CD4-positive, alpha-beta T cell (primary cell): ENCODE results near the gene IRAK4. TPM values are rescaled to one million over a fixed set of nuclear protein-coding genes. Genes with fewer than 3 reads are reported as not detected.

ENCODE experiments used
- ATAC-seq: fragments of 200-7000 bp; cut with Tn5 transposase; one replicate; pipeline ENCODE4 v1.10.0; 2022; ENCODE audit warnings: mild to moderate bottlenecking; ENCODE audit not compliant: poor library complexity
- CTCF ChIA-PET: fragments of 350-600 bp; sonication (Branson Sonifier 250); formaldehyde crosslinking; loops from one replicate; lab custom pipeline; 2021; ENCODE audit warnings: antibody characterized with exemption, inconsistent platforms; lab: Charles Lee
- POLR2A ChIA-PET: fragments of 350-600 bp; sonication (Branson Sonifier 250); formaldehyde crosslinking; loops from one replicate; lab custom pipeline; 2021; ENCODE audit warnings: antibody characterized with exemption, inconsistent platforms; lab: Charles Lee
- DNase-seq, 14 experiments: peaks; one replicate each; pipeline ENCODE4 v3.0.0-alpha.2; 2013 to 2020; ENCODE audit warnings: mixed read lengths in 2 of 14
- H3K27ac ChIP-seq, 2 donors: one replicate each; pipeline versions ENCODE4 v1.5.1 to v1.7.0; 2013; ENCODE audit warnings: low read length in 2 of 2, low read depth in 1 of 2, mild to moderate bottlenecking in 1 of 2
- H3K27me3 ChIP-seq, 2 experiments: 1 replicate in 1 of 2; 2 replicates in 1 of 2; pipeline versions ENCODE4 v1.6.1 to v1.7.0; 2013; ENCODE audit warnings: low read length in 2 of 2, control low read depth in 1 of 2, mild to moderate bottlenecking in 1 of 2, moderate library complexity in 1 of 2; ENCODE audit not compliant: insufficient read depth in 2 of 2, control insufficient read depth in 1 of 2
- H3K36me3 ChIP-seq: one replicate; pipeline ENCODE4 v1.6.1; 2013; ENCODE audit warnings: low read length, control low read depth; ENCODE audit not compliant: insufficient read depth
- H3K4me1 ChIP-seq: one replicate; pipeline ENCODE4 v1.6.1; 2013; ENCODE audit warnings: low read length, control low read depth; ENCODE audit not compliant: insufficient read depth
- H3K4me3 ChIP-seq: one replicate; pipeline ENCODE4 v1.5.1; 2013; ENCODE audit warnings: mild to moderate bottlenecking, low read length, moderate library complexity
- H3K9me3 ChIP-seq, 2 experiments: 1 replicate in 1 of 2; 2 replicates in 1 of 2; pipeline versions ENCODE4 v1.6.1 to v1.7.0; 2013; ENCODE audit warnings: low read length in 2 of 2, mild to moderate bottlenecking in 2 of 2, control low read depth in 1 of 2, moderate library complexity in 1 of 2; ENCODE audit not compliant: control insufficient read depth in 1 of 2, insufficient read depth in 1 of 2
- H3K27ac Mint-ChIP-seq: one replicate; pipeline ENCODE4 v1.8.0; 2020; ENCODE audit warnings: mixed read lengths
- H3K27me3 Mint-ChIP-seq: one replicate; pipeline ENCODE4 v1.8.0; 2021; ENCODE audit warnings: mixed read lengths
- H3K36me3 Mint-ChIP-seq: one replicate; pipeline ENCODE4 v1.8.0; 2021; ENCODE audit warnings: low read depth, mixed read lengths
- H3K4me1 Mint-ChIP-seq: one replicate; pipeline ENCODE4 v1.8.0; 2021; ENCODE audit warnings: low read depth, mixed read lengths
- H3K4me3 Mint-ChIP-seq: one replicate; pipeline ENCODE4 v1.8.0; 2020; ENCODE audit warnings: mild to moderate bottlenecking, mixed read lengths
- H3K9me3 Mint-ChIP-seq: one replicate; pipeline ENCODE4 v1.8.0; 2020; ENCODE audit warnings: mixed read lengths
- CTCF ChIP-seq: fragments of 200-600 bp; IDR thresholded peaks from one replicate; pipeline ENCODE4 v1.8.0; 2022; ENCODE audit warnings: antibody characterized with exemption, mild to moderate bottlenecking
- intact Hi-C, 2 experiments: fragments of 100-400 bp; cut with DNase I in 1 of 2; cut with micrococcal nuclease in 1 of 2; formaldehyde crosslinking; loops; one replicate each; pipeline versions ENCODE4 v1.15.1 to v1.9.0; 2023 to 2025; cut with DNase I, micrococcal nuclease
- total RNA-seq, 174 experiments: library from RNA in 2 of 174; stranded (reverse) in 2 of 174; gene quantifications; one replicate each; pipeline ENCODE4 v1.2.3 and lab custom pipeline; 2021 to 2026

IRAK4 gene
- total RNA-seq, 2 experiments from 2014 or later = 27.3 to 29.0 TPM

- H3K27me3 ChIP-seq = no peaks in the 10 kb centered on the region
- intact Hi-C loops = no loop called here
- no peaks in the 10 kb centered on the region for H3K27me3 Mint-ChIP-seq
- TF ChIP-seq CTCF = no peak
- no peak for ATAC-seq
- ChIA-PET CTCF (no interaction called here), POLR2A (interaction anchor here (1.2 to 6.4 kb wide), 2 partner anchors 45 to 71 kb away, joined by 3 to 90 read pairs; partner anchors contain the start of gene TWF1)
- H3K36me3 Mint-ChIP-seq = peaks cover 34% of the 10 kb centered on the region
- no peak overlapping the region for H3K27ac ChIP-seq
- peaks cover 36% of the 10 kb centered on the region for H3K4me1 ChIP-seq
- H3K9me3 ChIP-seq = no peaks in the 10 kb centered on the region
- no peak overlapping the region for H3K4me3 ChIP-seq
- H3K4me3 Mint-ChIP-seq = peak overlapping the region; percentile 57
- H3K4me1 Mint-ChIP-seq = peaks cover 65% of the 10 kb centered on the region
- peaks cover 12% of the 10 kb centered on the region for H3K36me3 ChIP-seq
- DNase-seq = peak in 1 of 14 experiments; percentile 9
- H3K27ac Mint-ChIP-seq = peak overlapping the region; percentile 100
- H3K9me3 Mint-ChIP-seq = no peaks in the 10 kb centered on the region
These were observed 2.7 kb downstream of the IRAK4 start for GRCh38 chr12:43761500-43761899.

- POLR2A ChIA-PET = interaction anchor here (6.4 kb wide), 1 partner anchor 44 kb away, joined by 90 read pairs; the partner anchor contains the start of gene TWF1
- no peak overlapping the region for H3K27ac ChIP-seq
- H3K9me3 Mint-ChIP-seq = no peaks in the 10 kb centered on the region
These were observed 3.8 kb downstream of the IRAK4 start for GRCh38 chr12:43762596-43762995.

GRCh38 chr12:43763769-43764168 is 5.0 kb downstream of the IRAK4 start:
- ChIA-PET CTCF (no interaction called here), POLR2A (interaction anchor here (6.4 kb wide), 1 partner anchor 43 kb away, joined by 90 read pairs; the partner anchor contains the start of gene TWF1)
- Histone ChIP-seq H3K9me3 (no peaks in the 10 kb centered on the region), H3K4me1 (peaks cover 23% of the 10 kb centered on the region), H3K36me3 (peaks cover 14% of the 10 kb centered on the region), H3K27ac (no peak overlapping the region), H3K27me3 (no peaks in the 10 kb centered on the region), H3K4me3 (no peak overlapping the region)
- Mint-ChIP-seq H3K9me3 (no peaks in the 10 kb centered on the region), H3K4me1 (peaks cover 57% of the 10 kb centered on the region), H3K27ac (peak overlapping the region; percentile 17), H3K27me3 (no peaks in the 10 kb centered on the region), H3K36me3 (peaks cover 19% of the 10 kb centered on the region), H3K4me3 (peak overlapping the region; percentile 43)
- TF ChIP-seq CTCF = no peak
- intact Hi-C loops = no loop called here
- ATAC-seq = no peak
- no peak for DNase-seq

More at GRCh38 chr12:43762596-43762995, 3.8 kb downstream of the IRAK4 start:
- H3K27me3 ChIP-seq = no peaks in the 10 kb centered on the region
- DNase-seq (no peak), ATAC-seq (no peak)
- no peak for TF ChIP-seq CTCF
- Mint-ChIP-seq H3K4me3 (peak overlapping the region; percentile 57), H3K36me3 (peaks cover 31% of the 10 kb centered on the region), H3K27ac (peak overlapping the region; percentile 100), H3K4me1 (peaks cover 58% of the 10 kb centered on the region), H3K27me3 (no peaks in the 10 kb centered on the region)
- H3K4me1 ChIP-seq = peaks cover 32% of the 10 kb centered on the region
- intact Hi-C loops = no loop called here
- CTCF ChIA-PET = interaction anchor here (0.9 kb wide), 1 partner anchor 43 kb away, joined by 4 read pairs; the partner anchor contains the start of gene TWF1
- no peak overlapping the region for H3K4me3 ChIP-seq
- no peaks in the 10 kb centered on the region for H3K9me3 ChIP-seq
- H3K36me3 ChIP-seq = peaks cover 12% of the 10 kb centered on the region
